Kidney glomerular epithelial cell (primary cell): Measurements from ENCODE around the gene AASS.
A peak's percentile ranks its signal among the peaks of the same experiment; 100 is the strongest.
"Not testable (repeated sequence)": the region's sequence is repeated elsewhere in the genome, so short reads cannot be mapped to it uniquely, and the experiment has no call there.

Experiments
- DNase-seq: peaks from one replicate; lab custom pipeline; 2025; lab: John Stamatoyannopoulos, UW

Gene AASS

DNA sequence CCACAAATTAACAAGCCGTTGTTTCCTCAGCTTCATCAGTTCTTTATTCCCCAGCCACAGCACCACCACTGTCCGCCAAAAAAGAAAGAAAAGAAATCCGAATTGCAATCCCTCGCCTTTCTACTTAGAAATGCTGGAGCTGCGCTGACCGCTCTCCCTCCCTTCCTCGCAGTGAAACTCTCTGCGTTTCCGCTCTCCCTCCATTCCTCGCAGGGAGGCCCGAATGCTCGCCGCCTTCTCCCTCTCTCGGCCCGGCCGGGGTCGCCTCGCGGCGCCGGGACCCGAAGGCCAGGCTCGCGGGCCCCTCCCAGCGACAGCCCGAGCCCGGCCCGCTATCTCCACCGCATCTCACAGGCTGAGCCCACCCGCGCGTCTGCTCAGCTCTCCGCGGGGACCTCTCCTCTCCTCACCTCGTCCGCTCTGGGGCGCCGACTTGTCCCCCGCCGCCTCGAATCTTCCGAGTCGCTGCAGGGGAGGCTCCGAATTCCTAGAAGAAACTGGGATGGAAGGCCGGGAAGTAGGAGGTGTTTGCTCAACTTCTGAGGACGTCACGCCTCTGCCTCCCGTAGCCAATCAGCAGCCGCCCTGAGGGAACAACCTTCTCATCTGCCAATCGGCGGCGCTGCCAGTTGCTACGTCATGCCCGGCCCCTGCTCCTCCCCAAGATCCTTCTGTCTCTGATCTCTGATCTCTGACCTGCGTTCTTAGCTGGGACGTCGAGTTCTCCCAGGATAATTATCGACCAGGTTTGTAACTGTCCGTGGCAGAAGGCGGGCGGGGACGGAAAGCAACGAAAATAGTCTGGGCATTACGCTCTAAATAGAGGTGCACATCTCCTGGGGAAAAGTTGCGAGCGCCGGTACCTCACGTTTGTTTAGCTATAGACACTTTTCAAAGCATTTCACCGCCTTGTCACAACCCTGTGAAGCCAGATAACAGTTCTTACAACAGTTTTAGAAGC lies at the start of gene AASS:
Gene AASS, minus strand, starts transcription at position 499 of the 961 bp plus-strand sequence. CDS start 10,523 bp downstream, outside the sequence.
- peak; percentile 92 for DNase-seq

DNA sequence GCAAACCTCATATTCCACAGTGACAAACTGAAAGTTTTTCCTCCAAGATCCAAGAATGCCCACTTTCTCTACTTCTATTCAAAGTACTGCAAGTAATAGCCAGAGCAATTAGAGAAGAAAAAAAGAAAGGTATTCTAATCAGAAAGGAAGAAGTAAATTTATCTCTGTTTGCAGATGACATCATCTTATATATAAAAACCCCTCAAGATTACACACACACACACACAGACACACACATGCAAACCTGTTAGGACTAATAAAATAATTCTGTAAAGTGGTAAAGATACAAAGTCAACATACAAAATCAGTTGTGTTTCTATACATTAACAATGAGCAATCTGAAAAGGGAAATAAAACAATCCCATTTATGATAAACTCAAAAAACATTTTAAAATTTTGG lies 44.7 kb upstream of the AASS start:
- DNase-seq, result no peak

- DNase-seq, result no peak
These were observed 39.1 kb upstream of the AASS start for GRCh38 chr7:122183106-122183505.

GRCh38 chr7:122182081-122182480 lies 38.0 kb upstream of the AASS start:
- DNase-seq, result no peak

DNA sequence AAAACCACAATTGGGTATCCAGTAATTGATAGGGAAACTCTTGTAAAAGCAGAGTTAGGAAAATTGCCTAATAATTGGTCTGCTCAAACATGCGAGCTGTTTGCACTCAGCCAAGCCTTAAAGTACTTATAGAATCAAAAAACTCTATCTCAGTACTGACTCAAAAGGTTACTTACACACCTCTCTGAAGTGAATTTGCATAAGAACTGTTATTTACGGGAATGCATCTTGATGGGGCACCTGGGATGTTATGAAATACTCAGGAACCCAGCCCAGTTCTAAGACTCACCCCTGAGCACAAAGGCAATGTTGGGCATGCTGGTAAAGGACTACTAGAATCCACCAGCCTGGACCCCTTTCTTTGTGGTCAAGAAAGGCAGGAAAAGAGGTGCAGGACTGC lies 28.1 kb upstream of the AASS start:
- DNase-seq, result not testable (repeated sequence)

DNA sequence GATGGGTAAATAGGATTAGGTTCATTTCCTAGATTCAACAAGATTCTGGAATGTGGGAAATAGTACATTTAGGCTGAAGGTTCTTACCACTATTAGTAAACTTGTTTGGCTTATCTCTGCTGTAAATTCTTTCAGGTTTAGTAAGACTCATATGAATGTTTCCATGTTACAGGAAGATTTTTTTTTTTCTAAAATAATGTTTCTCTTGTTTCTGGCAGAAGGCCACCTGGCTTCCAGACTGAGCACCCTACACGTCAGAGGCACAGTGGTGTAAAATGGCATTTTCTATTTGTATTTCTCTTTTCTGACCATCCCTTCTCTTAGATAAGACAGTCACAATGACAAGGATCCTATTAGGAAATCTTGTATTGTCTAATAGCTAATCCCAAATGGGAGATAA lies 22.7 kb upstream of the AASS start:
- DNase-seq, result peak; percentile 34

- no peak for DNase-seq
These were observed 22.2 kb upstream of the AASS start for GRCh38 chr7:122166275-122166674.

DNA sequence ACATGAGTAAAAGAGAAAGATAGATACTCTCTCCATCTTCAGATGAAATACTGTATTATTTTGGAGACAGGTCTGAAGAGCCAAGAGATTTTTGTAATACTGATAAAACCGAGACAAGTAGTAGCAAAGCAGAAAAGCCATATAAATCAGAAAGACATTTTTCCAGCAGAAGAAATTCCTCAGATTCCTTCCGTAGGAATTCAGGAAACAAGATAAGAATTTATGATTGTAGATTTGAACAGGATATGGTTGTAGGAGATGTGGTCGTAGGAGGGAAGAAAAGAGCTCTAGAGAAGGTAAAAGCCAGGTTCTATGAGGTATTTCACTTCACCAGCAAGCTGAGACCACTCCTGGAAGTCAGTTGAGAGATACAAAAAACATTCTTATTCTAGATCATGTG lies 17.6 kb upstream of the AASS start:
- peak; percentile 21 for DNase-seq

- DNase-seq, result no peak
These were observed 11.5 kb upstream of the AASS start for GRCh38 chr7:122155566-122155965.

- DNase-seq, result no peak
These were observed 4.8 kb upstream of the AASS start for GRCh38 chr7:122148878-122149277.

GRCh38 chr7:122148081-122148480 lies 4.0 kb upstream of the AASS start:
- no peak for DNase-seq

- no peak for DNase-seq
These were observed 2.0 kb upstream of the AASS start for GRCh38 chr7:122145937-122146645.

GRCh38 chr7:122143376-122143750 lies 686 bp downstream of the AASS start:
- DNase-seq, result no peak

- DNase-seq, result no peak
These were observed 3.1 kb downstream of the AASS start for GRCh38 chr7:122140918-122141317.

DNA sequence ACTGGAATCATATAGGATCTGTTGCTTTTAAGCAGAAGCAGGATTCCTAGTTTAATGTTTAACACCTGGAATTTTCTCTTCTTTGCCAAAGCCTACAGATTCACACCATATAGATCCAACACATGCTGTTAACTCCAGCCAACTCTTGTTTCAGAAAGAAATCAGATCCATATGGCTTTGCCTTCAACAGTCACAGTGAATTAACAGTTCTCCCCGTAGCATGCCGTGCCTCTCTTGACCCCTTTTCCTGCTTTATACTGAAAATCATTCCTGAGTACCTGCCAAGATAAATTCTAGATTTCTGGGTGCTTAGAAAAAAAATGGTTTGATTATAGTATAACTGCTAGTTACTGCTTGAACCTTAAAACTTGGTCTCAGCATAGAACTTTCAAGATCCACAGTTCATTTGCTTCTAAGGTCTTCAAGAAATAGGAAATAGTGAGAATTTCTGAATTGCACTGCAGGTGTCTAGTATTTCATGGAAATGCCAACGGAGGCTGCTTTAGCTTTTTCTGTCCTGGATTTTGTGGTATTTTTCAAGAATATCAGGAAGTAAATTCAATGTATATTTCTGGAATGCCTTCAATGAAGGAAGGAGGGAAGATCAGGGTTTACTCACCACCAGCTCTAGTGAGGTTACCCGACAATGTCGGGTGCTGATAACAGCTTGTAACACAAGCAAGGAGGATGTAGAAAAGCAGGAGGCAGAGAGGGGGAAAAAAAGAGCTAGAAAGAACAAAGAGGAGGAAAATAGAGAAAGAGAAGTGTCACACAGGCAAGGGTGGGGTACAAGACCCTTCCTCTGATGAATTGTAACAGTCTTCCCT lies 6.6 kb downstream of the AASS start:
- DNase-seq, result peak; percentile 24

- DNase-seq, result peak; percentile 15
These were observed 7.3 kb downstream of the AASS start for GRCh38 chr7:122136639-122137245.

- DNase-seq, result no peak
These were observed 8.0 kb downstream of the AASS start for GRCh38 chr7:122136078-122136477.

GRCh38 chr7:122135275-122135674 lies 8.8 kb downstream of the AASS start:
- DNase-seq, result no peak

DNA sequence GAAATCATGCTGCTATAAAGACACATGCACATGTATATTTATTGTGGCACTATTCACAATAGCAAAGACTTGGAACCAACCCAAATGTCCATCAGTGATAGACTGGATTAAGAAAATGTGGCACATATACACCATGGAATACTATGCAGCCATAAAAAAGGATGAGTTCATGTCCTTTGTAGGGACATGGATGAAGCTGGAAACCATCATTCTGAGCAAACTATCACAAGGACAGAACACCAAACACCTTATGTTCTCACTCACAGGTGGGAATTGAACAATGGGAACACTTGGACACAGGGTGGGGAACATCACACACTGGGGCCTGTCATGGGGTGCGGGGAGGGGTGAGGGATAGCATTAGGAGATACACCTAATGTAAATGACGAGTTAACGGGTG lies 9.3 kb downstream of the AASS start:
- not testable (repeated sequence) for DNase-seq

DNA sequence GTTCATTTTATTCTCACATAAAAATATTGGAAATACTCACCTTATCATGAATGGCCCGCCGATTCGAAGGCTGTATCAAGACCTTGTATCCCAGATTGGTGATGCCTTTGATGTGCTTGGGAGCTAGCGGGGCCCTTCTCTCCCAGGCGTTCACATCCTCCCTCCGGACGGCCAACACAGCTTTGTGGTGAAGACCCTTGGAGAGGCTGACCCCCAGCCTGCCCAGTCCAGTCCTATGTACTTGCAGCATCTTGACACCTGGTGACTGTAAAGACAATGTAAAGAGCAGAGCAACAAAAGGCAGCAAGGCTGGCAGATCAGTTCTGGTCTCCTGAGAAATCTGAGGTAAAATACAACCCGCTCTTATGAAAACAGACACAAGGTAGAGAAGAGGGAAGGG lies 10.6 kb downstream of the AASS start:
- no peak for DNase-seq

GRCh38 chr7:122132341-122132740 lies 11.7 kb downstream of the AASS start:
- DNase-seq, result peak; percentile 4

GRCh38 chr7:122123746-122124145 lies 20.3 kb downstream of the AASS start:
- no peak for DNase-seq
